Measurements from ENCODE around the gene CEP72.
"Not testable (repeated sequence)": the region's sequence is repeated elsewhere in the genome, so short reads cannot be mapped to it uniquely, and the experiment has no call there.

CEP72 gene

DNA sequence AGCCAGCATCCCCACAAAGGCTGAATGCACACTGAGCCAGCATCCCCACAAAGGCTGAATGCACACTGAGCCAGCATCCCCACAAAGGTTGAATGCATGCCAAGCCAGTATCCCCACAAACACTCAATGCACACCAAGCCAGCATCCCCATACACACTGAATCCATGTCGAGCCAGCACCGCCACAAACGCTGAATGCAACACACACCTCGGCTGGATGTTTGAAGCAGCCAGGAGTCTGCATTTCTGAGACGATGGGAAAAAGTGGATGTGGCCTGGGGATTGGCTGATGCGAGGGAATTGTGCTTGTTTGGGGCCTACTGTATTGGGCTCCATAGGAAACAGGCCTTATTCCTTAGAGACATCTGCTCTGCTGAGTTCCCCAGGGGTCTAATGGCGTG is 30.9 kb upstream of the CEP72 start:
- no peaks in the 10 kb centered on the region for H3K36me3 ChIP-seq (ENCODE audit: insufficient read depth, low read length)
- 93% methylated on average over 7 of the region's 7 CpGs for WGBS
- H3K9me3 ChIP-seq (ENCODE audit: insufficient read depth, low read depth, low read length), result peaks cover 6% of the 10 kb centered on the region
- H3K4me1 ChIP-seq (ENCODE audit: insufficient read depth, low read length), result peaks cover 3% of the 10 kb centered on the region
- no peak overlapping the region for H3K27ac ChIP-seq (ENCODE audit: low read depth, low read length)
- no peak overlapping the region for H3K9ac ChIP-seq (ENCODE audit: low read depth, low read length)
- no peaks in the 10 kb centered on the region for H3K27me3 ChIP-seq (ENCODE audit: insufficient read depth, low read length)
- no peak overlapping the region for H3K4me3 ChIP-seq (ENCODE audit: low read length)

DNA sequence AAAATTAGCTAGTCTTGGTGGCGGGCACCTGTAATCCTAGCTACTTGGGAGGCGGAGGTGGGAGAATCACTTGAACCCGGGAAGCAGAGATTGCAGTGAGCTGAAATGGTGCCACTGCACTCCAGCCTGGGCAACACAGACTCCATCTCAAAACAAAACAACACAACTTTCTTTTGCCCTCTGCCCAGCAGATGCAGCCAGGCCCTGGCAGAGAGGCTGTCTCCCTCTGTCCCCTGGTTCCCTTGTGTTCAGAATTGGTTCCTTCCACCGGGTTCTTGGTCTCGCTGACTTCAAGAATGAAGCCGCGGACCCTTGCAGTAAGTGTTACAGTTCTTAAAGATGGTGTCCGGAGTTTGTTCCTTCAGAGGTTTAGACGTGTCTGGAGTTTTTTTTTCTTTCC is 30.2 kb upstream of the CEP72 start:
- Histone ChIP-seq H3K9me3 (ENCODE audit: insufficient read depth, low read depth, low read length) (peaks cover 5% of the 10 kb centered on the region), H3K36me3 (ENCODE audit: insufficient read depth, low read length) (no peaks in the 10 kb centered on the region), H3K27ac (ENCODE audit: low read depth, low read length) (no peak overlapping the region), H3K4me1 (ENCODE audit: insufficient read depth, low read length) (peaks cover 5% of the 10 kb centered on the region), H3K9ac (ENCODE audit: low read depth, low read length) (no peak overlapping the region), H3K27me3 (ENCODE audit: insufficient read depth, low read length) (no peaks in the 10 kb centered on the region), H3K4me3 (ENCODE audit: low read length) (no peak overlapping the region)
- 98% methylated on average over 9 of the region's 9 CpGs for WGBS

DNA sequence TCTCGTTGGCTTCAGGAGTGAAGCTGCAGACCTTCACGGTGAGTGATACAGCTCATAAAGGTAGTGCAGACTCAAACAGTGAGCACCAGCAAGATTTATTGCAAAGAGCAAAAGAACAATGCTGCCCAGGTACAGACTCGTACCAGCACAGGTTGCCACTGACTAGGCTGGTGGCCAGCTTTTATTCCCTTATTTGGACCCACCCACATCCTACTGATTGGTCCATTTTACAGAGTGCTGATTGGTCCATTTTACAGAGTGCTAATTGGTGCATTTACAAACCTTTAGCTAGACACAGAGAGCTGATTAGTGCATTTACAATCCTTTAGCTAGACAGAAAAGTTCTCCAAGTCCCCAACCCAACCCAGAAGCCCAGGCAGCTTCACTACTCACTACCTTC is 29.7 kb upstream of the CEP72 start:
- not testable (repeated sequence) for H3K4me1 ChIP-seq (ENCODE audit: insufficient read depth, low read length); H3K27ac ChIP-seq (ENCODE audit: low read depth, low read length); H3K36me3 ChIP-seq (ENCODE audit: insufficient read depth, low read length); H3K4me3 ChIP-seq (ENCODE audit: low read length); H3K27me3 ChIP-seq (ENCODE audit: insufficient read depth, low read length); H3K9ac ChIP-seq (ENCODE audit: low read depth, low read length); H3K9me3 ChIP-seq (ENCODE audit: insufficient read depth, low read depth, low read length)
- WGBS, result 95% methylated on average over 3 of the region's 3 CpGs

DNA sequence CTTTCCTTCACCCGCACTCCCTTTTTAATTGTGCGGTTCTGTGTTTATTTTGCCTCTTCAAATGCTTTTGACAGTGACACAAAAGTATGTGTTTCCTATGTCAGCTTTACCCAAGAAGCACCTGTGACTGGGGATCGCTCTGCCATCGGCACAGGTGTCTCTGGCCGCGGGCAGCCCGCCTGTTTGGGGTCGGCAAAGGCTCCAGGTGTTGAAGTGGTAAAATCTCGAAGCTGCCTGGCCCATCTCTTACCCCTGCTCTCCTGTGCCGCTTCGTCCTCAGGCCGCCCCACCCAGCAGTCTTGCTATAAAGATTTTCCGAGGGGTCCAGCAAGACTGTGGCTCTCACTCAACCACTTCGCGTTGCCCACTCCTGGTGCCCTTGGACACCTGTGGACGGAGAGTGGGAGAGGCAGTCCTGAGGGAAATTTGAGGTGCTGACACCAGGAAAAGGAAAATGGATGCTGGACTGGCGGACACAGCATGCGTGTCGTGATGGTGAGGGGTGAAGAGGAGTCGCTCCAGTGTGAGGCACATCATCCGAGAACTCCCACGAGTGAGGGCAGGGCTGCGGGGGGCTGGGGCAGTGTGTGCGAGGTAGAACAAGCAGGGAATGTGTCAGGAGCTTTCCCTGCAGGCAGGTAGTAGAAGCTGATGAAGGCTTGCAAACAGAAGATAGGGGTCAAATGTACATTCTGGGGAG is 29.1 kb upstream of the CEP72 start:
- peaks cover 5% of the 10 kb centered on the region for H3K4me1 ChIP-seq (ENCODE audit: insufficient read depth, low read length)
- 93% methylated on average over 24 of the region's 24 CpGs for WGBS
- H3K27ac ChIP-seq (ENCODE audit: low read depth, low read length), result no peak overlapping the region
- no peak overlapping the region for H3K4me3 ChIP-seq (ENCODE audit: low read length)
- peaks cover 3% of the 10 kb centered on the region; the same call in 1 of the 2 replicates for H3K27me3 ChIP-seq (ENCODE audit: insufficient read depth, low read length)
- no peaks in the 10 kb centered on the region for H3K36me3 ChIP-seq (ENCODE audit: insufficient read depth, low read length)
- no peaks in the 10 kb centered on the region for H3K9me3 ChIP-seq (ENCODE audit: insufficient read depth, low read depth, low read length)
- no peak overlapping the region for H3K9ac ChIP-seq (ENCODE audit: low read depth, low read length)

DNA sequence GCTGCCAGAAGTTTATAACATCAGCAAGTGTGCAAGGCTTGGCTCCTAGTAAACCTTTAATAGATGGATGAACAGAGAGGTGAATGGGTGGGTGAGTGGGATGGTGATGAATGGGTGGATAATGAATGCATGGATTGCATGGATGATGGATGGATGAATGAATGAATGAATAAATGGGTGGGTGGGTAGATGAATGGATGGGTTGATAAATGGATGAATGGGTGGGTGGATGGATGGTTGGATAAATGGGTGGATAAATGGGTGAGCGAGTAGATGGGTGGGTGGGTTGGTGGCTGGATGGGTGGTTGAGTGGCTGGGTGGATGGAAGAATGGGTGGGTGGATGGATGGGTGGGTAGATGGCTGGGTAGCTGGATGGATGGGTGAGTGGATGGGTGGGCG is 28.5 kb upstream of the CEP72 start:
- Histone ChIP-seq H3K9me3 (ENCODE audit: insufficient read depth, low read depth, low read length) (no peaks in the 10 kb centered on the region), H3K36me3 (ENCODE audit: insufficient read depth, low read length) (no peaks in the 10 kb centered on the region), H3K27me3 (ENCODE audit: insufficient read depth, low read length) (peaks cover 3% of the 10 kb centered on the region; the same call in 1 of the 2 replicates), H3K27ac (ENCODE audit: low read depth, low read length) (no peak overlapping the region), H3K9ac (ENCODE audit: low read depth, low read length) (no peak overlapping the region), H3K4me1 (ENCODE audit: insufficient read depth, low read length) (peaks cover 5% of the 10 kb centered on the region), H3K4me3 (ENCODE audit: low read length) (no peak overlapping the region)
- 86% methylated on average over 2 of the region's 2 CpGs for WGBS

DNA sequence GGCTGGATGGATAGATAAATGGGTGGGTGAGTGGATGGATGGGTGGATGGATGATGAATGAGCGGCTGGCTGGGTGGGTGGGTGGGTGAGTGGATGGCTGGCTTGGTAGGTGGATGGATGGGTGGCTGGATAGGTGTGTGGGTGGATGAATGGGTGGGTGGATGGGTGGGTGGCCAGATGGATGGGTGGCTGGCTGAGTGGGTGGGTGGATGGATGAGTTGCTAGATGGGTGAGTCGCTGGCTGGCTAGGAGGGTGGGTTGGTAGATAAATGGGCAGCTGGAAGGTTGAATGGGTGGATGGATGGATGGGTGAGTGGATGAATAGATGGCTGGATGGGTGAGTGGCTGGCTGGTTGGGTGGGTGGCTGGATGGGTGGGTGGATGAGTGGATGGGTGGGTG is 27.9 kb upstream of the CEP72 start:
- peaks cover 5% of the 10 kb centered on the region for H3K4me1 ChIP-seq (ENCODE audit: insufficient read depth, low read length)
- peaks cover 3% of the 10 kb centered on the region; the same call in 1 of the 2 replicates for H3K27me3 ChIP-seq (ENCODE audit: insufficient read depth, low read length)
- no peaks in the 10 kb centered on the region for H3K36me3 ChIP-seq (ENCODE audit: insufficient read depth, low read length)
- no peaks in the 10 kb centered on the region for H3K9me3 ChIP-seq (ENCODE audit: insufficient read depth, low read depth, low read length)
- no peak overlapping the region for H3K9ac ChIP-seq (ENCODE audit: low read depth, low read length)
- H3K27ac ChIP-seq (ENCODE audit: low read depth, low read length), result no peak overlapping the region
- WGBS, result 97% methylated on average over 2 of the region's 2 CpGs
- no peak overlapping the region for H3K4me3 ChIP-seq (ENCODE audit: low read length)

DNA sequence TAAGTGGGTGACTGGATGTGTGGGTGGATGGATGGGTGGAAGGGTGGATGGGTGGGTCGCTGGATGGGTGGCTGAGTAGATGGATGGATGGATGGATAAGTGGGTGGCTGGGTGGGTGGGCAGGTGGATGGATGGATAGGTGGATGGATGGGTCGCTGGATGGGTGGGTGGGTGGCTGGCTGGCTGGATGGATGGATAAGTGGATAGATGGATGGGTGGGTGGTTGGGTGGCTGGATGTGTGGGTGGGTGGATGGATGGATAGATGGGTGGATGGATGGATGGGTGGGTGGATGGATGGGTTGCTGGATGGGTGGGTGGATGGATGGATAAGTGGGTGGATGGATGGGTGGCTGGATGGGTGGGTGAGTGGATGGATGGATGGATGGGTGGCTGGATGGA is 27.3 kb upstream of the CEP72 start:
- Histone ChIP-seq H3K27ac (ENCODE audit: low read depth, low read length) (no peak overlapping the region), H3K4me3 (ENCODE audit: low read length) (no peak overlapping the region), H3K9me3 (ENCODE audit: insufficient read depth, low read depth, low read length) (no peaks in the 10 kb centered on the region), H3K36me3 (ENCODE audit: insufficient read depth, low read length) (no peaks in the 10 kb centered on the region), H3K9ac (ENCODE audit: low read depth, low read length) (no peak overlapping the region), H3K27me3 (ENCODE audit: insufficient read depth, low read length) (peaks cover 3% of the 10 kb centered on the region; the same call in 1 of the 2 replicates), H3K4me1 (ENCODE audit: insufficient read depth, low read length) (peaks cover 5% of the 10 kb centered on the region)
- 86% methylated on average over 2 of the region's 2 CpGs for WGBS

DNA sequence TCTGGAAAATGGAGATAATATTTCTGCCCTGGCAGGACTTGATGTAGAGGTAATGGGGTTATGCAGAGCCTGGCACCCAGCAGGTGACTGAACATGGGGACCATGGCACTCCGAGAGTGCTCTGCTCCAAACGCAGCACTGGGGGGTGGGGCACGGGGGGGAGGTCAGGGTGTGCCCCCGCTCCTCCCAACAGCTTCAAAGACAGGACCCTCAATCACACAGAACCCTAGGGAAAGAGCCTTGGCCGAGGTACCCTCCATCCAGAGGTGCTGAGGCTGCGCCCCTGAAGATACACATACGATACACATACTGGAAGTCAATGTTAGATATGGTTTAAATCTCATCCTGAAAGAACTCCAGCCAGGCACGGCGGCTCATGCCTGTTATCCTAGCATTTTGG is 26.6 kb upstream of the CEP72 start:
- H3K9me3 ChIP-seq (ENCODE audit: insufficient read depth, low read depth, low read length), result no peaks in the 10 kb centered on the region
- WGBS, result 79% methylated on average over 9 of the region's 9 CpGs
- H3K4me3 ChIP-seq (ENCODE audit: low read length), result no peak overlapping the region
- no peak overlapping the region for H3K9ac ChIP-seq (ENCODE audit: low read depth, low read length)
- no peaks in the 10 kb centered on the region for H3K36me3 ChIP-seq (ENCODE audit: insufficient read depth, low read length)
- peaks cover 5% of the 10 kb centered on the region; the same call in 1 of the 2 replicates for H3K4me1 ChIP-seq (ENCODE audit: insufficient read depth, low read length)
- peaks cover 3% of the 10 kb centered on the region; the same call in 1 of the 2 replicates for H3K27me3 ChIP-seq (ENCODE audit: insufficient read depth, low read length)
- no peak overlapping the region for H3K27ac ChIP-seq (ENCODE audit: low read depth, low read length)

DNA sequence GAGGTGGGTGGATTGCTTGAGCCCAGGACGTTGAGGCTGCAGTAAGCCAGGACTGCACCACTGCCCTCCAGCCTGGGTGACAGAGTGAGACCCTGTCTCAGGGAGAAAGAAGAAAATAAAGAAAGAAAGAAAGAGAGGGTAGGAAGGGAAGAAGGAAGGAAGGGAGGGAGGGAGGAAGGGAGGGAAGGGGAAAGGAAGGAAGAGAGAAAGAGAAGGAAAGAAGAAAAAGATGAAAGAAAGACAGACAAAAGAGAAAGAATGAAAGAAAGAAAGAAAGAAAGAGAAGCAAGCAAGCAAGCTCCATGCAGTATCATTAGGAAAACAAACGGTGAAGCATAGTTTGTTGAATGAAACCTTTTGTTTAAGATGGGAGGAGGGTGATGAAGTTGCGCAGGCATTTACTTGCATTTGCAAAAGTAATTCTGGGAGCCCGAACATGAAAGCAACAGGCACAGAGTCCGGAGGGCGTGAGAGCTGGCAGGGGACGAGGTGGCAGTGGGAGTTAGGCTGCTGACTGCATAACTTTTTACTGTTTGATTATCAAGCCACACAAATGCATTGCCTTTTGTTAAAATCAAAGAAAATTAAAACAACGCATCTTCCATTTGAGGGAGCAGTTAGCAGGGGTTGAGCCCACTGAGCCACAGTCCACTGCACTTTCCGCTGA is 26.0 kb upstream of the CEP72 start:
- no peaks in the 10 kb centered on the region for H3K36me3 ChIP-seq (ENCODE audit: insufficient read depth, low read length)
- H3K4me3 ChIP-seq (ENCODE audit: low read length), result no peak overlapping the region
- no peak overlapping the region for H3K9ac ChIP-seq (ENCODE audit: low read depth, low read length)
- 44% methylated on average over 9 of the region's 9 CpGs for WGBS
- no peaks in the 10 kb centered on the region for H3K9me3 ChIP-seq (ENCODE audit: insufficient read depth, low read depth, low read length)
- H3K27me3 ChIP-seq (ENCODE audit: insufficient read depth, low read length), result peaks cover 3% of the 10 kb centered on the region; the same call in 1 of the 2 replicates
- H3K27ac ChIP-seq (ENCODE audit: low read depth, low read length), result no peak overlapping the region
- H3K4me1 ChIP-seq (ENCODE audit: insufficient read depth, low read length), result peaks cover 5% of the 10 kb centered on the region; the same call in 1 of the 2 replicates

DNA sequence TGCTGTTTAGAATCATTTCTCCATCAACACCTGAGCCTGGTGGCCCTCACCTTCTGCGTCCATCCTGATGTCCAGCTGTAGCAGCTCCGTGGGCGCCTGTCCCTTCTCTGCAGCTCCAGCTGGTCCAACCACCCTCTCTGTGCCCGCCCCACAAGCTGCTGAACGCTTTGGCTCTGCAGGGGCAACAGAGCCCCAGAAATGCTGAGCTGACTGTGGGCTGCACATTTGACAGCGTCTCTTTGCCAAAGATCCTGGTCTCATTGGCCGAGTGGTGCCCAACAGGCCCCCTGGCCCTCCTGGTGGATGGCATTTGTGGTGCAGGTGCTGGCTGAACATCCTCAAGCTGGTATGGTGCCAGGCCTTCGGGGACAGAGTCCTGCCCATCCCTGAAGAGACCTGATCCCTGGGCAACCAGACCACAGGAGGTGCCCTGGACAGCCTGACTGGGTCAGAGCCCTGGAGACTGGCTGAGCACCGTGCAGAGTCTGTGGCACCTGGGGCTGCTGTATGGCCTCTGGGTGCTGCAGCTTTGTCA is 25.3 kb upstream of the CEP72 start:
- Histone ChIP-seq H3K9me3 (ENCODE audit: insufficient read depth, low read depth, low read length) (no peaks in the 10 kb centered on the region), H3K36me3 (ENCODE audit: insufficient read depth, low read length) (no peaks in the 10 kb centered on the region), H3K27ac (ENCODE audit: low read depth, low read length) (no peak overlapping the region), H3K4me3 (ENCODE audit: low read length) (no peak overlapping the region), H3K27me3 (ENCODE audit: insufficient read depth, low read length) (peaks cover 3% of the 10 kb centered on the region; the same call in 1 of the 2 replicates), H3K9ac (ENCODE audit: low read depth, low read length) (no peak overlapping the region), H3K4me1 (ENCODE audit: insufficient read depth, low read length) (peaks cover 5% of the 10 kb centered on the region; the same call in 1 of the 2 replicates)
- 89% methylated on average over 9 of the region's 9 CpGs for WGBS

DNA sequence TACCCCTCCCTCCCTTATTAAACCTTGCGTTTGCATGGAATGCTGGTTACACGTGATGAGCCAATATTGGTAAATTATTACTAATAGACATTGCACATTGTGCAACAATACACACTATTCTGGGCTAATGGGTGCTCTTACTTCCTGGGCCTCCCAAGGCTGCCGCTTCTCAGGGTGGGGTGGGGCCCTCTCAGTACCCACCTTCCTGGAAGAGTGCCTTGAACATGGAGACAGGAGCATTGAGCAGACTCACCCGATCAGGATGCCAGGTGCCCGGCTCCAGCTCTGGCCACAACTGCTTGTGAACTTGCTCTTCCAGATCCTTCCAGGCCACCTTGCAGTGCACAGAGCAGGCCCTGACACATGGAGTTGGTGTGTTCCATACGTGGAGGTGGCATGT is 24.7 kb upstream of the CEP72 start:
- Histone ChIP-seq H3K9me3 (ENCODE audit: insufficient read depth, low read depth, low read length) (no peaks in the 10 kb centered on the region), H3K4me3 (ENCODE audit: low read length) (no peak overlapping the region), H3K4me1 (ENCODE audit: insufficient read depth, low read length) (peaks cover 5% of the 10 kb centered on the region; the same call in 1 of the 2 replicates), H3K27me3 (ENCODE audit: insufficient read depth, low read length) (peaks cover 3% of the 10 kb centered on the region; the same call in 1 of the 2 replicates), H3K27ac (ENCODE audit: low read depth, low read length) (no peak overlapping the region), H3K36me3 (ENCODE audit: insufficient read depth, low read length) (no peaks in the 10 kb centered on the region), H3K9ac (ENCODE audit: low read depth, low read length) (no peak overlapping the region)
- WGBS, result 97% methylated on average over 5 of the region's 6 CpGs
